Fibroblast of gingiva (primary cell): ENCODE results near the gene PITPNM3.

Experiments used
- DNase-seq: peaks from one replicate; pipeline ENCODE4 v3.0.0-alpha.2; 2011; ENCODE audit warnings: low read depth

PITPNM3 gene

GRCh38 chr17:6526362-6527152, 29.8 kb downstream of the PITPNM3 start:
- no peak for DNase-seq

- no peak for DNase-seq
Measured at GRCh38 chr17:6525731-6526130, 30.6 kb downstream of the PITPNM3 start.

DNA sequence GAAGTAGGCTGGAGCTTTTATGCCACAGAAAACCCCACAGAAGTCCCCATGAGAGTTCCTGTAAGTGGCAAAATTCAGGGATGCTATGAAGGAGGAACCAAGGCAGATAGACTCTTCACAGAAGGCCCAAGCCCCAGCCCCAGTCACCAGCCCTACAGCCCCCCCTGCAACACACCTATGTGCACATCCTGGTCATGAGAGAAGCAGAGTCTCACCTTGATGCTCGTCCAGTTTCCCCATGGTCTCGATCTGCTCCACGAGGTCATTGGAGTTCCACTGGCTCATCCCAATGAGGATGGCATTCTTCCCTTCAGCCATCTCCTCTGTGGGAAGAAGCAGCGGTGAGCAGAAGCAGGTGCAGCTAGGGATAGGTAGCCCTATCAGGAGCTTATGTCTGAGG, 31.2 kb downstream of the PITPNM3 start:
- no peak for DNase-seq

- no peak for DNase-seq
Measured at GRCh38 chr17:6524520-6524919, 31.8 kb downstream of the PITPNM3 start.

- DNase-seq: no peak
Measured at GRCh38 chr17:6523809-6524355, 32.5 kb downstream of the PITPNM3 start.

DNA sequence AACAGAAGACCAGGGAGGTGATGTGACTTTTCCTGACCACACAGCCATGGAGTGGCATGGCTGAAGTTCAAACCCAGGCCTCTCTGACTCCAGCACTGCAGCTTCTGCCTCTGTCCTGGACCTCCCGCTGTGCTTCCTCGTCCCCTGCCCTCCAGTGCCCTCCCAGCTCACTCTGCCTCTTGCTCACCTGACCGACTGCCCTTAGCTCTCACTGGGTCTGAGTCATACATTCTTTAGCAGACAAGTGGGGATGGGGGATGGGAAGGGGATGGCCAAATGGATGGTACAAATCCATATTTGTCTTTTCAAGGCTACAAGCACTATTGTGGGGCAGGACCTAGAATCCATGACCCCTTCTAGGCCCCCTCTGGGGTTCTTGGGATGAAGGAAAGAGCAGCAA, 33.0 kb downstream of the PITPNM3 start:
- DNase-seq: no peak

DNA sequence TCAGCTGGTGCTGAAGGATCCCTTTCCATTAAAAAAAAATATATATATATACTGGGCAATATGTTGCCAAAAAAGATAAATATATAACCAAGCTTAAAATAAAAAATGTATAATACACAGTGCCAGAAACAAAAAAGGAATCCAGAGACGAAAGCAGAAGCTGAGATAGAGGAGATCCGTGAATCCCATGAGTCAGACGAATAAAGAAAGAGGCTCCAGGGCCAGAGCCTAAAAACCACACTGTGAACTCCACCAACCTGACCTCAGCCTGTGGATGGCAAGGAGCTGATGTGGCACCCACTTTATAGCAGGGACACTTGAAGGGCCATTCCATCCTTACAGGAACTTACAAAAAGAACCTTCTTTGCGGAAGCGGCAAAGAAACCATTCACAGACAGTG, 34.8 kb downstream of the PITPNM3 start:
- DNase-seq: no peak

GRCh38 chr17:6517062-6517461, 39.3 kb downstream of the PITPNM3 start:
- no peak for DNase-seq

GRCh38 chr17:6514371-6514770, 42.0 kb downstream of the PITPNM3 start:
- DNase-seq: no peak

- no peak for DNase-seq
Measured at GRCh38 chr17:6512552-6512951, 43.8 kb downstream of the PITPNM3 start.

DNA sequence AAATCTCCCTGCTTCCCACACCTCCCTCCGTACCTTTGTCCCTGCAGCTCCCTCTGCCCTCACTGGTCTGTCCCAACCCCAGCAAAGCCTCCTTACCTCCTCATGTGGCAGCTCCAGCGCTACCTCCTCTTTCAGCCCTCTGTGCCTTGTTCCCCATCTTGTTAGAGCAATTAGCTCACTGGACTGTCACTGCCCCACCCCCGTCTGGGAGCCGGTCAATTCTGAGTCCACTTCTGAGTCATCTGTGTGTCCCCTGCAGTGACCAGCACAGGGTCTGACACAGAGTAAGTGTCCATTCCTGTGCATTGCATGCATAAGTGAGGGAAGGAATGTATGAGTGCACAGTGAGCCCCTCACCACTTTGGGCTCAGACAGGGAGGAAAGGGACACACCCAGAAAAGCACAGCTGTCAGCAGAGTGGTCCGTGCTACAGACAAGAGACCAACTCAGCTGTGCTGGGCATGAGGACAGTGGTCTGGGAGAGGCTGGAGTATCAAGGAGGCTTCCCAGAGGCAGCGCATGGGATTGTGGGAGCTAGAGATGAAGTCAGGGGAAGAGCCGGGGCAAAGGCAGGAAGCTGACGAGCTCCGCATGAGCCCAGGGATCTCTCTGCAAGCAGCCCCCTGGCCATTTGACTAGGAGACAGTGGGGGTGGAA, 45.9 kb downstream of the PITPNM3 start:
- DNase-seq: no peak

DNA sequence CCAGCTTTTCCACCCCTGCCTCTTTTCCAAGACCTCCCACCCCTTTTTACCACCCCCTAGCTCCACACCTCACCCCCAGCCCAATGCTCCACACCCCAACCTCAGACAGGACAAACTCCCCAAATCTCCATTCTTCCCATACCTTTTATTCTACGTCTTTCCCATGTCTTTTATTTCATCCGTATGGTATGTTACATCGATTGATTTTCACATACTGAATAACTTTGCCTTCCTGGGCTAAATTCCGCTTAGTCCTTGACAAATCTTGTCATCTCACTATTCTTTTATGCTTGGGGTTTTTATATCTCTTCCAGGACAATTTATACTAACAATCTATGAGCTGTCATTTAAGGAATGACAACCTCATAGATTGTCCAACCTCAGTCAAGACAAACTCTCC, 46.4 kb downstream of the PITPNM3 start:
- DNase-seq: no peak

- peak; percentile 39 for DNase-seq
Measured at GRCh38 chr17:6509031-6509771, 47.2 kb downstream of the PITPNM3 start.

DNA sequence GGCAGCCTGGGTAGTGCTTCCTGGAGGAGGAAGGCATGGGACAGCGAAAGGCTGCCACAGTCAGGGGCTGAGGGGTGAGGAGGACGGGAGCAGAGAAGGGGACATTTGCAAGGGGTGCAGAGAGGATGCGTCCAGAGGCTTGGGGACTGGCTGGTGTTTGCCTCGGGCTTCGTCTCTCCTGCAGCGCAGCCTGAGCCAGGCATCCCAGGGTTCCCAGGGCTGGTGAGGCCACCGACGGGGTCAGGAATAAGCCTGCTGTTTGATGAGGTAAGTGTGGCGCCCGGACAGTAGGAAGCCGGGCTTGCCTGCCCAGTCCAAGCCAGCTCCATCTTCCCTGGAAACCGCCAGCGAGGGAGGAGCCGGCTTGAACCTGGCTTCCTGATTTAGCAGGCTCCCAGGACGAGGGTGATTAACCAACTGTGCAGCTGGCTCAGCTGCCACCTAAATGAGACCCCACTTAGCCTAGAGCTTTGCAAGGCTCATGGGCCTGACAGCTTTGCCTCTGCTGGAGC, 47.8 kb downstream of the PITPNM3 start:
- DNase-seq: no peak

DNA sequence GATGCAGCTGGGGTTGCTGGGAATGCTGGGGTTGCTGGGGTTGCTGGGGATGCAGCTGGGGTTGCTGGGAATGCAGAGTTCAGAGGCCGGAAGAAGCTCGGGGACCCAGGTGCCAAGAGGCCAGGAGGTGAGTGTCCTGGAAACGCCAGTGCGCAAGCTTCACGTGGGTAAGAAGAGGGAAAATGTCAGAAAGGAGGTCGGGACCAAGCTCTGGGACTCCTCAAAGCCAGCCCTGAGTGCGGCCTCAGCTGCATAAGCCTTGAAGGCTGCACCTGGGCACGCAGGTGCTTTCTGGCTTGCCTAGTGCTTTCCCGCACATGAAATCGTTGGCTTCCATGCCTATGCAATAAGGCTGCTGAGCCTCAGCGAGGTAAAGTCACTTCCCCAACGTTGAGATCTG, 48.3 kb downstream of the PITPNM3 start:
- DNase-seq: no peak

GRCh38 chr17:6507535-6507934, 48.8 kb downstream of the PITPNM3 start:
- DNase-seq: peak; percentile 45

DNA sequence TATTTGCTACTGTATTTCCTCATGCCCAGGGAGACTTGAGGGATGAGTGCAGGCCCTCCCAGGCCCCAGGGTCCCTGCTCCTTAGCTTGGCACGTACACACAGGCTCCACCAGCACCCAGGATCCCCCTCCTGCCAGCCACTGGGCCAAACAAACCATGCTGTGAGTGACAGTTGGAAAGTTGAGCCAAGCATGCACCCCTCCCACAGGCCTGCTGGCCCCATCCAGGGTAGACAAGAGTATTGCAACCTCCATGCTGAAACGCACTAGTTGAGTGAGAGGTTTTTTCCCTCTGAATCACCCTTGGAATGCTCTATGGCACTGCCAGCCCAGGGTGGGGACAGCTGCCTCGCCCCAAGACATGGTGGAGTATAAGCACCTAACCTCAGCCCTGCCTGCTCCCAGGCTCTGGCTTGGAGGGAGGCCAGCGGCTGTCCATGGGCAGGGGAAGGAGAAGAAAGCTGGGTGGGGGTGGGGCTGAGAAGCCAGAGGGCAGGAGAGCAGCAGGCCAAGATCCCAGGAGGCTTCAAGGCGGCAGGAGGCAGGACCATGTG, 49.6 kb downstream of the PITPNM3 start:
- DNase-seq: peak; percentile 10

GRCh38 chr17:6505425-6506142, 50.8 kb downstream of the PITPNM3 start:
- DNase-seq: no peak

DNA sequence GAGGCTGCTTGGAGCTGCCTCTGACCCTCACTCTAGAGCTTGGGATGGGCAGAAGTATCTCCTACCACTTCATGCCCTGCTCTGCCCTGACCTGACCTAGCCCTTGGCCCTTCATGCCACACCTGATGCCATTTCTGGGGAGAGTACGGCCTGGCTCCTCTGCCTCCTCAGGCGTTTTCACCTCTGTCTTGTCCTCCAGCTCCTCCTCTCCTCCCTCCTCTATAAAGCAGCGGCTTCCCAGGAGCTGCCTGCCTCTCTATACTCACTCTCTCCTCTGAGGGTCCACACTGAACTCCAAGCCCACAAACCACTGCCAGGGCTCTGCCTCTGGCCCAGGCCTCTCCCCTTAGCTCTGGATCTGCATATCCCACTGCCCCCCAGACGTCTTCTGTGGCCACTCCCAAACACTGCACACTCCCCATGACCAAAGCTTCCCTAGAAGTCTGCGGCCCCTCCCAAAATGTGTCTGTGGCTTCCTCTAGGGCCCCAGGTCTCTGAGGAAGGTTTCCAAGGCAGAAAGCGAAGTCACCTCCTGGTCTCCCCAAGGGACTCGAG, 52.6 kb downstream of the PITPNM3 start:
- DNase-seq: no peak

DNA sequence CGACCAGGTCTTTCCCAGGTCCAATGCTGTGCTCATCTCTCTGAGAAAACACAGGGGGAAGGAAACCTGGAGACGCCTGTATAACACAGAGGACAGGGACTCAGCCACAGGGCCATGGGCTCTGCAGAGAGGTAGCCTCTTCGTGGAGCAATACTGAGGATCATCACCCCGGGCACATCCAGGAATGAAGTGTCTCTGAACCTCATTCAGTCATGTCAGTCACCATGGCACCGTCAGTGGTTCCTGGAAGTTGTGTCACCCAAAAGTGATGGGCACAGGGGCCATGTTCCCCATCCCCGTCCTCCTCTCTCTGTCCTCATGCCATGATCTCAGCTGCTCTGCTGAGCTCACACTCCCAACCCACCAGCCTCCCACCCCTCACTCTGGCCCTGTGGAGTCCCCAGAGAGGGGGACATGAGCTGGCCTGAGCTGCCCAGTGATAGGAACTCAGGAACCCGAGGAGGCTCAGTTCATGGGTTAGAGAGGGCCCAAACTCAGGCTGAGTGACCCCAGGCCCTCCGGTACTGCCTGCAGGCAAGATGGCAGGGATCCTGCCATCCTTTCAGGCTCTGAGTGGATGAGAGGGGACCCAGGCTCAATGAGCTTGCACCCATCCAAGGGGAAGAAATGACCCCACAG, 53.4 kb downstream of the PITPNM3 start:
- DNase-seq: no peak

- DNase-seq: no peak
Measured at GRCh38 chr17:6502142-6502541, 54.2 kb downstream of the PITPNM3 start.
